Endothelial cell (in vitro differentiated cells): ENCODE measurements around the gene SRSF4. TPM values are rescaled to one million over a fixed set of nuclear protein-coding genes. Genes with fewer than 3 reads are reported as not detected.

Experiments used
- DNase-seq: peaks from one replicate; pipeline ENCODE4 v3.0.0; 2021; ENCODE audit warnings: low spot score
- H3K27ac Mint-ChIP-seq: one replicate; pipeline ENCODE4 v1.8.0; 2021; ENCODE audit warnings: mixed read lengths, inconsistent platforms; ENCODE audit not compliant: unreplicated experiment
- H3K27me3 Mint-ChIP-seq: one replicate; pipeline ENCODE4 v1.8.0; 2021; ENCODE audit warnings: mild to moderate bottlenecking, moderate library complexity, mixed read lengths, inconsistent platforms; ENCODE audit not compliant: unreplicated experiment
- H3K36me3 Mint-ChIP-seq: one replicate; pipeline ENCODE4 v1.8.0; 2021; ENCODE audit warnings: mild to moderate bottlenecking, low read depth, mixed read lengths, inconsistent platforms; ENCODE audit not compliant: unreplicated experiment
- H3K4me1 Mint-ChIP-seq: one replicate; pipeline ENCODE4 v1.8.0; 2021; ENCODE audit warnings: mild to moderate bottlenecking, mixed read lengths, inconsistent platforms; ENCODE audit not compliant: unreplicated experiment
- H3K4me3 Mint-ChIP-seq: one replicate; pipeline ENCODE4 v1.8.0; 2021; ENCODE audit warnings: mild to moderate bottlenecking, mixed read lengths, inconsistent platforms; ENCODE audit not compliant: unreplicated experiment
- H3K9me3 Mint-ChIP-seq: one replicate; pipeline ENCODE4 v1.8.0; 2021; ENCODE audit warnings: mixed read lengths, inconsistent platforms; ENCODE audit not compliant: unreplicated experiment
- CTCF ChIP-seq: fragments of 200-600 bp; sonication (generic); IDR thresholded peaks from one replicate; pipeline ENCODE4 v1.5.0; 2021; ENCODE audit warnings: antibody characterized with exemption; ENCODE audit not compliant: unreplicated experiment
- total RNA-seq: library from RNA; stranded (reverse); fragmentation: NEBNext Ultra II Directional; extraction: Animal tissue kit (Norgen Biotek cat#: 25700); gene quantifications from one replicate; pipeline ENCODE4 v1.2.1, GENCODE V29; 2021; ENCODE audit not compliant: unreplicated experiment

SRSF4 gene
- total RNA-seq, 1 donor from 2014 or later: 68.6 TPM

DNA sequence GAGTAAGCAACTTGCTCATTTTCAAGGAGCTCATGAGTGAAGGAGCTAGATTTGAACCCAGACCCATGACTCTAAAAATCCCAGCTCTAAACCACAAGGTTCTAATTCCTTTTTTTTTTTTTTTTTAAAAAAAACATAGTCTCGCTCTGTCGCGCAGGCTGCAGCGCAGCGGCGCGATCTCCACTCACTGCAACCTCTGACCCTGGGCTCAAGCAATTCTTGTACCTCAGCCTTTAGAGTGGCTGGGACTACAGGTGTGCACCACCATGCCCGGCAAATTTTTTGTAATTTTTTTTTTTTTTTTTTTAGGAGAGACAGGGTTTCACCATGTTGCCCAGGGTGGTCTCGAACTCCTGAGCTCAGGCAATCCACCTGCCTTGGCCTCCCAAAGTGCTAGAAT lies 13.8 kb downstream of the SRSF4 start:
- Mint-ChIP-seq H3K36me3 (peaks cover 13% of the 10 kb centered on the region), H3K27ac (no peak overlapping the region), H3K4me3 (no peak overlapping the region), H3K9me3 (no peaks in the 10 kb centered on the region), H3K27me3 (no peaks in the 10 kb centered on the region), H3K4me1 (peaks cover 50% of the 10 kb centered on the region)
- TF ChIP-seq CTCF: no peak
- DNase-seq: no peak

- no peak for DNase-seq
- Mint-ChIP-seq H3K4me3 (no peak overlapping the region), H3K27me3 (no peaks in the 10 kb centered on the region)
These were observed 15.3 kb downstream of the SRSF4 start for GRCh38 chr1:29166291-29166878.

GRCh38 chr1:29164588-29164987 lies 17.1 kb downstream of the SRSF4 start:
- H3K36me3 Mint-ChIP-seq: peaks cover 16% of the 10 kb centered on the region
- peak overlapping the region; percentile 38 for H3K27ac Mint-ChIP-seq
- H3K4me1 Mint-ChIP-seq: peaks cover 47% of the 10 kb centered on the region
- no peak for DNase-seq
- H3K9me3 Mint-ChIP-seq: no peaks in the 10 kb centered on the region
- TF ChIP-seq CTCF: no peak
- H3K4me3 Mint-ChIP-seq: no peak overlapping the region
- H3K27me3 Mint-ChIP-seq: no peaks in the 10 kb centered on the region

More at GRCh38 chr1:29166291-29166878, 15.3 kb downstream of the SRSF4 start:
- H3K36me3 Mint-ChIP-seq: peaks cover 13% of the 10 kb centered on the region
- TF ChIP-seq CTCF: no peak
- no peaks in the 10 kb centered on the region for H3K9me3 Mint-ChIP-seq
- H3K27ac Mint-ChIP-seq: peak overlapping the region; percentile 83
- H3K4me1 Mint-ChIP-seq: peaks cover 48% of the 10 kb centered on the region

- Mint-ChIP-seq H3K4me1 (peaks cover 47% of the 10 kb centered on the region), H3K4me3 (peak overlapping the region; percentile 31), H3K9me3 (no peaks in the 10 kb centered on the region), H3K27me3 (no peaks in the 10 kb centered on the region), H3K27ac (no peak overlapping the region), H3K36me3 (peaks cover 15% of the 10 kb centered on the region)
- no peak for DNase-seq
- no peak for TF ChIP-seq CTCF
These were observed 19.1 kb downstream of the SRSF4 start for GRCh38 chr1:29162476-29163138.

DNA sequence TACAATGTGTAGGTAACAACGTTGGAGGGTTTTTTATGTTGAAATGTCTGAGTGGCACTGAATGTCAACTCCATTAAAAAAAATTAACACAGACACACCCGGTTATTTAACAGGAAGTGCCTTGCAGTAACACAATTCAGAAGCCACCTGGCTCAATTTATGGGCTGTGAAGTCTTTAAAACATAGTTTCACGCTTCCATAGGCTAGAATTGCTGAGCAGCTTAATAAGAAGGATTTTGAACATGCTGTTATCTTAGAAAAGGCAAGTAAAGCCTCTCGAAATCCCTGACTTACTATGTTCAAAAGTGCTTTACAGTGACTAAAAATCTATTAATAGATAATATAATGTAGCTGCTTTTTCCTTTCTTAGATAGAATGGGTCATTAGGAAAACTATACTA lies 19.7 kb downstream of the SRSF4 start:
- H3K4me1 Mint-ChIP-seq: peaks cover 44% of the 10 kb centered on the region
- H3K27ac Mint-ChIP-seq: no peak overlapping the region

More for the DNA sequence above, 19.7 kb downstream of the SRSF4 start:
- no peaks in the 10 kb centered on the region for H3K9me3 Mint-ChIP-seq
- no peaks in the 10 kb centered on the region for H3K27me3 Mint-ChIP-seq
- H3K36me3 Mint-ChIP-seq: peaks cover 17% of the 10 kb centered on the region
- no peak for TF ChIP-seq CTCF
- DNase-seq: no peak
- no peak overlapping the region for H3K4me3 Mint-ChIP-seq
